HG03432 (cell line): ENCODE measurements around the gene OSBPL9.

ENCODE experiments used
- ATAC-seq: cut with Tn5 transposase; IDR thresholded peaks from one replicate; pipeline ENCODE4 v1.9.1; 2021; ENCODE audit warnings: mild to moderate bottlenecking, moderate library complexity; ENCODE audit not compliant: unreplicated experiment

Gene OSBPL9, protein sequence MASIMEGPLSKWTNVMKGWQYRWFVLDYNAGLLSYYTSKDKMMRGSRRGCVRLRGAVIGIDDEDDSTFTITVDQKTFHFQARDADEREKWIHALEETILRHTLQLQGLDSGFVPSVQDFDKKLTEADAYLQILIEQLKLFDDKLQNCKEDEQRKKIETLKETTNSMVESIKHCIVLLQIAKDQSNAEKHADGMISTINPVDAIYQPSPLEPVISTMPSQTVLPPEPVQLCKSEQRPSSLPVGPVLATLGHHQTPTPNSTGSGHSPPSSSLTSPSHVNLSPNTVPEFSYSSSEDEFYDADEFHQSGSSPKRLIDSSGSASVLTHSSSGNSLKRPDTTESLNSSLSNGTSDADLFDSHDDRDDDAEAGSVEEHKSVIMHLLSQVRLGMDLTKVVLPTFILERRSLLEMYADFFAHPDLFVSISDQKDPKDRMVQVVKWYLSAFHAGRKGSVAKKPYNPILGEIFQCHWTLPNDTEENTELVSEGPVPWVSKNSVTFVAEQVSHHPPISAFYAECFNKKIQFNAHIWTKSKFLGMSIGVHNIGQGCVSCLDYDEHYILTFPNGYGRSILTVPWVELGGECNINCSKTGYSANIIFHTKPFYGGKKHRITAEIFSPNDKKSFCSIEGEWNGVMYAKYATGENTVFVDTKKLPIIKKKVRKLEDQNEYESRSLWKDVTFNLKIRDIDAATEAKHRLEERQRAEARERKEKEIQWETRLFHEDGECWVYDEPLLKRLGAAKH

DNA sequence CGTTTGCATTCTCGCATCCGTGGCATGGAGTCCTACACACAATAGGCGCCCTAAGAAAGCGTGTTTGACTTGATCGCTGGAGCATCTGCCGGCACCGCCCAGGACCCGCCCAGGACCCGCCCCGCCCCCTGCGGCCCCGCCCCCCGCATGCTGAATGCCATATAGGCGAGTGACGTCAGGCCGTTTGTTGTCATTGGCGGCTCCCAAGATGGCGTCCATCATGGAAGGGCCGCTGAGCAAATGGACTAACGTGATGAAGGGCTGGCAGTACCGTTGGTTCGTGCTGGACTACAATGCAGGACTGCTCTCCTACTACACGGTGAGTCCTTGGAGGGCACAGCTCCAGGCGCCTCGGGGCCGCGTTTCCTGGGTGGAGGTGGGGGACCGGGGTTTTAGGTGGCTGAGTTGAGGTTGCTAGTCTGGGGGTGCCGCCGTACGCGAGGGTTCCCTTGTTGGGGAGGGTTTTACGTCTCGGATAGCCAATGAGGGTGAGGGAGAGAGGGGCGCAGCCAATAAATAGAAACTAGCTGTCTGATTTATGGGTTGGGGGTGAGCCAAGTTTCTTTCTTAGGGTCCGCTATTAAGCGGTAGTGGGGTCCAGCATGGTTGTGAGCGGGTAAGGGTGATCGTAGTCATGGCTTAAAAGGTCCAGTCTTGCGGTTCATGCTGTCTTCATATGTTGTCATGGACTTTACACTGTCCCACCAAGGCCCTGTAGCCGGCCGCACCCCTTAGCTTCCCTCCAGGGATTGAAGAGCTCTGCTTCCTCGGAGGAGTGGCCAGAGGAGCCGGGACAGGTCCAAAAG, at the start of gene OSBPL9:
Gene OSBPL9 (plus strand): TSS at position 190 of the 806 bp plus-strand sequence. CDS start 19 bp downstream, at position 209.
- peak; percentile 95 for ATAC-seq

DNA sequence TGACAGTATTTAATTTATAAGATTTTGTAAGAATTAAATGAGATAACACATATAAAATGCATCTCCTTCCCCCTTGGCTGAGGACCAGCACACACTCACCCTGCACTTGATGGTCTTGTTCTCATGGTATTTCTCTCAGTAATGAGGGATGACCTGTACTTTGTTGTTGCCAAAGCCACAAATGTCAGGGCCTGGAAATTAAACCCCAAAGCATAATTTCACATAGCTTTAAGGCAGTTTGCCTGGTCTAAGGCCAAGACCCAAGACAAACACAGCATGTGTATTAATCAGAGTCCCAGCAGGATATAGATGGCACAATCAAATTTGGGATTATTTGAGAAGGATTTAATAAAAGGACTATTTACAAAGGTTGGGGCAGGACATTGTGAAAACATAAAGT, 49.2 kb upstream of the OSBPL9 start:
- ATAC-seq: no peak

DNA sequence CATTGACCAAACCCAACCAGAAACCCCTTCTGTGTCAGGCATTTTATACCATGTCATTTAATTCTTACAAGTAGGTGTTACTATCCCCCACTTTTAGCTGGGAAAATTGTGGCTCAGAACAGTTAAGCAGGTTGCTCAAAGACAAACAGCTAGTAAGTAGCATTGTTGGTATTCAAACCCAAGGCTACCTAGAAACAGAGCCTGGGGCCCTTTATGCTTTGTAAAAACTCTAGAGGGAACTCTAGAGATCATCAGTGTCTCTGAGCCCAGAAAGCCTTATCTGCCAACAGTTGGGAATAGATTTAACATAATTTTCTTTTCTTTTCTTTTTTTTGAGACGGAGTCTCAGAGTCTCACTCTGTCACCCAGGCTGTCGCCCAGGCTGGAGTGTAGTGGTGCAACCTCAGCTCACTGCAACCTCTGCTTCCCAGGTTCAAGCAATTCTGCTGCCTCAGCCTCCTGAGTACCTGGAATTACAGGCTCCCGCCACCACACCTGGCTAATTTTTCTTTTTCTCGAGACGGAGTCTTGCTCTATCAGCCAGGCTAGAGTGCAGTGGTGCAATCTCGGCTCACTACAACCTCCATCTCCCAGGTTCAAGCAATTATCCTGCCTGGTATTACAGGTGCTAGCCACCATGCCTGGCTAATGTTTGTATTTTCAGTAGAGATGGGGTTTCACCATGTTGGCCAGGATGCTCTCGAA, 48.5 kb upstream of the OSBPL9 start:
- no peak for ATAC-seq

DNA sequence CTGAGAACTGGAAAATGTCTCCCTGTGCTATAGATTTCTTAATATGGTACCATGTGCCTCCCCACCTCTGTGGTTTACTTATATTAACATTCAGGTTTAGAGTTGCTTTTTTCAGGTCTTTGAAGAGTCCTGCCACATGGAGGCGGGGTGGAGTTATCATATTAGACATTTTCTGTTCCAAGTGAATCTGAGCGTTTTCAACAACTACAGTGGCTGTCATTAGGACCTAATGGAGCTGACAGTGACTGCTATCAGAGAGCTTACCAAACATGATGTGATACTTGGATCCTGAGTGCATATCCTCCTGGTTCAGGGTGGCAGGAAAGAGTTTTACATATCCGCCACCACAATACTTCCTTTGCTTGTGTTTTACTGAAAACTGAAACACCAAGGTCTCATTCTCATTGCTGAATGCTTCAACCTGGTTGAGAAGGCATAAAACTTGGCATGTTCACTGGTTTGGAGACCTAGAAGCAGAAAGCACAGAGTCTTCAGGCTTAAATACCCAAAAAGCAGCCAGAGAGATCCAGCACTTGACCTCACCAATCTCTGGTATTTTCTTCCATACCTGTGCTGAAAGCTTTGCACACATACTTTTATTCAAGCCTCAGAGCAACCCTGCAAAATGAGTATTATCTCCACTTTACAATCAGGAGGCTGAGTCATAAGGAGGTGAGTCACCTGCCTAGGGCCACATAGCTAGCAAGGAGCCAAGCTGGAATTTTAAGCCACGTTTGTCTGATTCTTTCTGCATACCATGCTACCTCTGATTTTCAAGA, 47.4 kb upstream of the OSBPL9 start:
- ATAC-seq: peak; percentile 82

DNA sequence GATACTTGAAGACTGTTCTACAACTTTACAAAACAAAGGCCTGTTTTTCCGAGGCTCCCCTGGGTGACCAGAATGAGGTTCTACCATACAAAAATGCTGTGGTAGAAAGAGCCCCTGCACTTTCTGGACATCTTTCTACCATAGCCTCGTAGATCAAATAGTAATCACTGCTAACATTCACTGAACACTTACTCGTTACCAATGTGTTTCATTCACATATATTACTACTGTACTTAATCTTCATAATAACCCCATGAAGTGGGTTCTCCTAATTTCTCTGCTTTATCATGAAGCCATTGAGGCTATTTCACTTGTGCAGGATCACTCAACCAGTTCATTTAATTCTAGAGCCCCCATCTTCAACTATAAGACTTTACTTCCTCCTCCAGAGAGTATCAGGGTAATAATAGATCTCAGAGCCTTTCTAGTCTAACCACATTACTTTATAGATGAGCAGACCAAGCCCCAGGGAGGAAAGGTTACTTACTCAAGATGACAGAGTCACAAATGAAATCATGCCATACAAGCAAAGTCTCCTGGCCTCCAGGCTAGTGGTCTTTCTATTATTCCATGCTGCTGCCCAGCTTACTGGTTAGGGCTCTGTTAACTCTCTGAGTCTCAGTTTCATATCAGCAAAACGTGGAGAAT, 46.7 kb upstream of the OSBPL9 start:
- peak; percentile 39 for ATAC-seq

DNA sequence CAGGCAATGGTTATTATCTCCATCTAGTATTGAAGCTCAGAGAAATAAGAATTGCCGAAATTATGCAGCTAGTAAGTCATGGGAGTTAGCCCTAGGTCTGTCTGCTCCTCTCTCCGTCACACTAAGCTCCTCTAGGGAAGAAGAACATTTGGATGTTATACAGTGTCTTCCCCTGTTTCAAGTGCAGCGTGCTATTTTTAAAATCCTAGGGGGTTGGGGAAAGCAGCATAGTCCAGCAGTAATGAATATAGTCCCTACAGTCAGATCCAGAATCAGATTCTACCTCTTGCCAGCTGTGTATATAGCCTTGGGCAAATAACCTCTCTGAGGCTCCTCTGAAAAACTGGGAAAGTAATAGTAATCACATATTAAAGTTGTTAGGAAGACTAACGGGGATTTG, 44.5 kb upstream of the OSBPL9 start:
- ATAC-seq: no peak

DNA sequence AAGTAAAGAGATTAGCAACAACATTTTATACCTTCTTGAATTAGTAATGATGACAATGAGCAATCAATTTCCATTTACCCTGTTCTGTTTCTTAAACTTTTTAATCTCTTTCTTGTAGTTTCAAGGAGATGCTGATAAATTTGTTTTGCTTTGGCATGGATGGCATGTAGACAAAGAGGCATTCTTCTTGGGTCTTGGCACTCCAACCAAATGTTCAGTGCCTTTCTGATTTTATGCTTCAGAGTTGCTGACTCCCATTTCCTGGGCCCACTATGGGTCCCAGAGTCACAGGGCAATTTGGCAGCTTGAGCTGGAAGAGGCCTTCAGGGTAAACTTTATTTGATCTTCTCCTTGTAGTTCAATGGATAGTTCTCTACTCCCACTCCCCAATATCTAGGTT, 42.1 kb upstream of the OSBPL9 start:
- ATAC-seq: no peak

DNA sequence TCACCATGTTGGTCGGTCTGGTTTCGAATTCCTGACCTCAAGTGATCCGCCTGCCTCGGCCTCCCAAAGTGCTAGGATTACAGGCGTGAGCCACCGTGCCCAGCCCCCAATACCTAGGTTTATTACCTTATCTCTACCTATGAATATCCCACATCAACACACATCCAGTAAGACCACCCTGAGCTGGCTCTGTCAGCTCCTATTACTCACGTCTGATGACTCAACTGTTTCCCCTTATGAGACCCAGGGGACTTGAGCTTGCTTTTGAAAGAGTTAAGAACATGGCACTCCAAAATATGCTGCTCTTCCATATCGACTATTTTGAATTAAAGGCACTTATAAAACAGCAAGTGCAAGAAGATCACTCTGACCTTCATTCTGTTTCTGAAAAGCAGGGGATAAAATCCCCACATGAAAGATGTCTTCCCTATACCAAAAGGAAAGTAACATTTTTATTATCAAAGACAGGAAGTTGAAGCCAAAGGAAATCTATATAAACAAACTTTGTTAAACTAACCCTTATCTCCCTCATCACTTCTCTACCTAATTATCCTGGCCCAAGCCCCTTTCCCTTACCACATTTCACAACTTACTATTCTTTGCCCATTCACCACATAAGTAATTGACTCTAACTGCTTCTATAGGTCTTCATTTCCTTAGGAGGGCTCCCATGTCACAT, 41.3 kb upstream of the OSBPL9 start:
- ATAC-seq: no peak

DNA sequence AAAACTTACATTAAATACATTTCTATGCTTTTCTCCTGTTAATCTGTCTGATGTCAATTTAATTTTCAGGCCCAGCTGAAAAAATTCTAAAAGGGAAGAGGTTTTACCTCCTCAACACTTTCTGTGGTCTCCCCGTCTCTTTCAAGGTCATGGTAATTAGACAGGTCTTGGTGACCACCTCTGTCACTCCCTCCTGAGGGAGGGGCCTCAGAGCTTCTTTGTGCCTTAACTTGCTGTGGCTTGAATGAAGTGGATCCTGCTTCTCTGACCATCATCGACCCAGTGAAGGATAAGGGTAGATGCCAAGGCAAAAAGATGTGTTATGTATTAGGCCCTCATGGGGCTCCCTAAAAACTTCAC, 40.8 kb upstream of the OSBPL9 start:
- no peak for ATAC-seq

DNA sequence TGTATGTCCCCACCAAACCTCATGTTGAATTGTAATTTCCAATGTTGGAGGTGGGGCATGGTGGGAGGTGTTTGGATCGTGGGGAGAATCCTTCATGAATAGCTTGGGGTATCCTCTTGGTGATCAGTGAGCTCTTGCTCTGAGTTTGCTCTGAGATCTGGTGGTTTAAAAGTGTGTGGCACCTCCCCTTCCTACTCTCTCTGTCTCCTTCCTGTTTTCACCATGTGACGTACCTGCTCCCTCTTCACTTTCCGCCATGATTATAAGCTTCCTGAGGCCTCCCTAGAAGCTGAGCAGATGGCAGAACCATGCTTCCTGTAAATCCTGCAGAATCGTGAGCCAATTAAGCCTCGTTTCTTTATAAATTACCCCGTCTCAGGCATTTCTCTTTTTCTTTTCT, 40.0 kb upstream of the OSBPL9 start:
- no peak for ATAC-seq

DNA sequence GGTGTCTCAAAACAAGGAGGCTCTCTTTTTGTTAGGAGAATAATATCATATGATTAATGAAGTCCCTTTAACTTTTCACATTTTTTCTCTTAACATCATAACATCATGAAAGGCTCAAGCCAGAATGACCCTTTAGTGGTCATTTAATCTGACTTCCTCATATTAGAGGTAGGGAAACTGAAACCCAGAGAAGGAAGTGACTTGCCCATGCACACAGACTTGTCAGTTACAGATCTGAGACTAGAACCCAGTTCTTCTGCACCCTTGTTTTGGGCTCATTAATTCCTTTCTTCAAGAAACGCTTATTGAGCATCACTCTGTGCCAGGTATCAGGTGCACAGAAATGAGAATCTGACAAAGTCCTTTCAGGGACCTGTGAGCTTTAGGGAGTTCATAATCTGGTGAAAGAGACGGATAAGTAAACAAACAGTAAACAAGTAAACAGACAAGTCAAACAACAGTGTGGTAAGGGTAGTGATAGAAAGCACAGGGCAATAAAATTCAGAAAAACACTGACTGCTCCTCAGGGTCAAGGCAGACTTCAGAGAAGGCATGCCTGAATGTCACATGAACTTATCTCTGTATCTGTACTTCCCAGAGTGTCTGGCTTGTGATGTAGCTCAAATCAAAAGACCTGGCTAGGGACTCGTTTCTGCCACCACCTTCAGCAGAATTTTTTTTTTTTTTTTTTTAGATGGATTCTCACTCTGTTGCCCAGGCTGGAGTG, 38.3 kb upstream of the OSBPL9 start:
- peak; percentile 88 for ATAC-seq

DNA sequence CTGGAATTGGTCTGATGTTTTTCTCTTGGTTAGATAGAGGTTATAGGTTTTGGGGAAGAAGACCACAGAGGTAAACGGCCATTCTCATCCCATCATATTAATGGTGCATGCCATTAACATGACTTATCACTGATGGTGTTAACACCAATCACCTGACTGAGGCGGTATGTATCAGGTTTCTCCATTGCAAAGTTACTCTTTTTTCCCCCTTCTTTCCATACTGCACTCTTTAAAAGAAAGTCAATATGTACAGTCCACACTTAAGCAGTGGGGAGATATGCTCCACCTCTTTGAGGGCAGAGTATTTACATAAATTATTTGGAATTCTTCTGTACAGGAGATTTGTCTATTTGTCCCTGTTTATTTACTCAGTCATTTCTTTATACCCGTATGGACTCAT, 35.7 kb upstream of the OSBPL9 start:
- ATAC-seq: no peak

DNA sequence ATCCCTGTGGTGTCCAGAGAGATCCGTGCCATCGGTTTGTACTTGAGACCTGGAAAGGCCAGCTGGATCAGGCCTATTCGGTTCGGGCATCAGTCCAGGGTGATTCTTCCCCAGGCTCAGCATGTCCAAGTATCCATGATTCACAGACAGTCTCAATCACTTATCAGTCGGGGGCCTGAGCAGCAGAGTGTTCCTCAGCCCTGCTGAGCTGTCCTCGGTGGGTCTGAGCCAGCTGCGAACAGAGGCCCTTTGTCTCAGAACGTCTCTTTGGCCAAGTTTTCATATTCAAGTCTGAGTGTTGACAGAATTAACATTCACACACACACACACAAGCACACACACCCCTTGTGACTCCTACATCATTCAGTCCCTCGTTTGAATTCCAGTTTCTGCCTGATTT, 33.4 kb upstream of the OSBPL9 start:
- no peak for ATAC-seq

DNA sequence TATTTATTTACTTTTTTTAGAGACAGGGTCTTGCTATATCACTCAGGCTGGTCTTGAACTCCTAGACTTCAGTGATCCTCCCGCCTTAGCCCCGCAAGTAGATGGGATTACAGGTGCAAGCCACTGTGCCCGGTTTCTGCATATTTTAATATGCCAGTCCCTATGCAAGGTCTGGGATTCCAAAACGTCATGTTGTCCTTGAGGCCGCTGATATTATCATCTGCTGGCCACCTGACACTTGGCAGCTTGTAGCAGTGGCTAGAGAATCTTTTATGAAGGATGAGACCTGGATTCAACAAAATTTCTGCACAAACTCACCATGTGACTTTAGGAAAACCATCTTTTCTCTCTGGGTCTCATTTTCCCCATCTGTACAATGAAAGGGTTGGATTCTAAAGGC, 32.9 kb upstream of the OSBPL9 start:
- no peak for ATAC-seq

DNA sequence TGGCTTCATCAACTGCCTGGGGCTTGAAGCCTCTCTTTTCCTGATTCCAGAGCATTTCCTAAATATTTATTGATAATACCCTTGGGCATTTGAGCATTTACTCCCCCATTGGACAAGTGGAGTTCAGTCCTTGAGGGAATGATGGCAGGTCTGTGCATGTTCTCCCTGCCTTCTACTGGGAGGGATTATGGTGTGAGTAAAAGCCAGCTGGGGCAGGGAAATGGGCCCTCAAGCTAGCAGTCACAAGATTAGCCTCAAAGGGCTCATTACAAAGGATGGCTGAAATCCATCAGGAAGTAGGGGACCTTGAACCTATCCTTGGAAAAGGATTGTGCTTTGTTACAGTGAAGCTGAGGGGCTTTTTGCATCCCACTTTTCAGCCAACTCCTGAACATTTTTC, 24.2 kb upstream of the OSBPL9 start:
- ATAC-seq: no peak

DNA sequence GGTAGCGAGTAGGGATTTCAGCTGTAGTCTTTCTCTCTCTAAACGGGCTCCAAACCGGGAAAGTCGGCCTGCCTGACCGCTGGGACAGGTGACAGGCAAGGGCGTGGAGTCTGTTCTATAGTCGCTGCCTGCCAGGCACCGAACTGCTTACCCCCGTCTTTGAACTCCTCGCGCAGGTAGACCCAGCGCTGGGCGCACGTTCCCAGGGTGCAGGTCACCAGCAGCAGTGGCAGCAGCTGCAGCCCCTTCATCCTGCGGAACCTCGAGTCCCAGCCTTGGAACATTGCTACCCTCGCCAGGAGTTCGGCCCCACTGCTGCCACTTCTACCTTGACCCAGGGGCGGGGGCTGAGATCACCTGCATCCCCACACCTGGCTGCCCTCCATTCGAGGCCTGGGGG, 22.2 kb upstream of the OSBPL9 start:
- ATAC-seq: no peak

DNA sequence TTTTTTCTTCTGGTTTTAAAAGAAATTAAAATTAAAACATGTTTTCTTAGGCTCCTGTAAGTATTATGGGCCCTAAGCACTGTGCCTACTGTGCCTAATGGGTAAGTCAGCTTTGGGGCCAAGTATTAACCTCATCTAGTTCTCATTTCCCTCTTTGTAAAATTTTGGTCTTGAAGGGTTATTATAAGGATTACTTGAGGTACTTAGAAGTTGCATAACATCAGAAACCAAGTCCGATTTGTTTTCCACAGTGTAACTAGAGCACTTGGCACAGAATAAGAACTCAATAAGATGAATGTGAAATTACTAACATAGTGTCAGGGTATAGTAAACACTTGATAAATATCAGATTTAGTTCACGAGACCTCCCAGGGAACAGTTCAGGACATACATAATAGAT, 16.4 kb upstream of the OSBPL9 start:
- no peak for ATAC-seq

DNA sequence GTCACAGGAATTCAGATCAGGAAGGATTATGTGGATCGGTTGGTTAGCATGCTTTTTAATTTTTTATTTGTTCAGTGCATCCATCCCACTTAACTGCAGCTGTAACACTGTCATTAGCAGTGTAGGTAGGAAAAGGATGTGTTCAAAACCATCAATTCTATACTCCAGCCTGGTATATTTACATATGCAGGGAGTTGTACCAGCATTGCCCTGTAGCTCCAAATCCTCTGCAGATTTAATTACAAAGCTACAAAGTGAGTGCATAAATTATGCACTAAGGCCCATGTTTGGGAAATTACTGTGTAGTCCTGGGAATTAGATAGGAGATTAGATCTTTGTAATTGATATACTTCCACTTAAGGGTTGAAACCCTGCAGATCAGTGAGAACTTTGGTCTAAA, 15.9 kb upstream of the OSBPL9 start:
- ATAC-seq: no peak
